ENCODE results near the gene TCF4. TPM values are rescaled to one million over a fixed set of nuclear protein-coding genes. Genes with fewer than 3 reads are reported as not detected.

TCF4 gene
- total and polyA plus RNA-seq, 2 of the 13 experiments (the other 11 are each of a cell fraction or from before 2014, with no cell fraction given): not detected

GRCh38 chr18:55415258-55415871, 172.6 kb downstream of the TCF4 start:
- Histone ChIP-seq H3K4me2 (ENCODE audit: low read depth, low read length) (no peak overlapping the region), H4K20me1 (ENCODE audit: insufficient read depth, low read length) (no peaks in the 10 kb centered on the region), H3K9me3 (ENCODE audit: low read length) (no peaks in the 10 kb centered on the region), H3K4me3 (replicated peaks in 1 of 3; ENCODE audit: insufficient read depth in 1 of 3, low read depth in 2 of 3, low read length in 3 of 3) (no peak overlapping the region), H3K27ac (ENCODE audit: extremely low read length, insufficient read depth, low read length) (no peak overlapping the region), H3K4me1 (ENCODE audit: insufficient read depth, low read length) (no peaks in the 10 kb centered on the region), H3K9ac (ENCODE audit: insufficient read depth, low read depth, low read length) (no peak overlapping the region), H3K36me3 (replicated peaks in 1 of 2; ENCODE audit: control insufficient read depth in 1 of 2, insufficient read depth in 2 of 2, low read length in 2 of 2) (no peaks in the 10 kb centered on the region), H3K79me2 (ENCODE audit: insufficient read depth, low read length) (no peaks in the 10 kb centered on the region), H2AFZ (ENCODE audit: low read length) (no peak overlapping the region), H3K27me3 (ENCODE audit: control insufficient read depth in 1 of 2, insufficient read depth in 2 of 2, low read length in 2 of 2) (no peaks in the 10 kb centered on the region)
- intact Hi-C loops (cut with micrococcal nuclease; ENCODE audit: unreplicated experiment) (loop anchor here (1.0 kb wide), 2 partner anchors 181 to 1161 kb away; no protein-coding TSS in a partner anchor), in situ Hi-C loops (cut with HindIII; ENCODE audit: extremely low pct_ligation_motif_present, low pct_unique_long_range_greater_than_20kb) (loop anchor here (5.0 kb wide), 1 partner anchor 1162 kb away; no protein-coding TSS in a partner anchor)
- WGBS (ENCODE audit: low lambda C conversion rate): 0% methylated on average over 6 of the region's 6 CpGs
- POLR2A ChIA-PET: no interaction called here
- ATAC-seq (peak; percentile 88), DNase-seq (ENCODE audit: low spot score) (peak; percentile 27), FAIRE-seq (peak; percentile 30)
- BruUV-seq (replicated peaks): no TSS peak
- CTCF ChIA-PET (ENCODE audit: low intra/inter-chr PET ratio, low total read pairs): interaction anchor here (3.4 kb wide), 1 partner anchor 1161 kb away, joined by 32 read pairs; no protein-coding TSS in a partner anchor
- TF ChIP-seq SP2 (CRISPR knock-in tag; IDR thresholded peaks at IDR 0.05) (no peak), IKZF1 (IDR thresholded peaks at IDR 0.05) (no peak), ELF1 (CRISPR knock-in tag; IDR thresholded peaks at IDR 0.05) (no peak), RAD21 (CRISPR knock-in tag; IDR thresholded peaks at IDR 0.05) (peak; percentile 41), STAG1 (CRISPR knock-in tag; IDR thresholded peaks at IDR 0.05) (peak; percentile 74), SMC3 (IDR thresholded peaks at IDR 0.05; ENCODE audit: low read length) (peak; percentile 79)
- TF ChIP-seq, protein P1, sequence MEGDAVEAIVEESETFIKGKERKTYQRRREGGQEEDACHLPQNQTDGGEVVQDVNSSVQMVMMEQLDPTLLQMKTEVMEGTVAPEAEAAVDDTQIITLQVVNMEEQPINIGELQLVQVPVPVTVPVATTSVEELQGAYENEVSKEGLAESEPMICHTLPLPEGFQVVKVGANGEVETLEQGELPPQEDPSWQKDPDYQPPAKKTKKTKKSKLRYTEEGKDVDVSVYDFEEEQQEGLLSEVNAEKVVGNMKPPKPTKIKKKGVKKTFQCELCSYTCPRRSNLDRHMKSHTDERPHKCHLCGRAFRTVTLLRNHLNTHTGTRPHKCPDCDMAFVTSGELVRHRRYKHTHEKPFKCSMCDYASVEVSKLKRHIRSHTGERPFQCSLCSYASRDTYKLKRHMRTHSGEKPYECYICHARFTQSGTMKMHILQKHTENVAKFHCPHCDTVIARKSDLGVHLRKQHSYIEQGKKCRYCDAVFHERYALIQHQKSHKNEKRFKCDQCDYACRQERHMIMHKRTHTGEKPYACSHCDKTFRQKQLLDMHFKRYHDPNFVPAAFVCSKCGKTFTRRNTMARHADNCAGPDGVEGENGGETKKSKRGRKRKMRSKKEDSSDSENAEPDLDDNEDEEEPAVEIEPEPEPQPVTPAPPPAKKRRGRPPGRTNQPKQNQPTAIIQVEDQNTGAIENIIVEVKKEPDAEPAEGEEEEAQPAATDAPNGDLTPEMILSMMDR (CRISPR knock-in tag; IDR thresholded peaks at IDR 0.05): peak; percentile 75

GRCh38 chr18:55414475-55414874, 173.5 kb downstream of the TCF4 start:
- Histone ChIP-seq H3K9me3 (ENCODE audit: low read length) (no peaks in the 10 kb centered on the region), H2AFZ (ENCODE audit: low read length) (no peak overlapping the region), H3K4me2 (ENCODE audit: low read depth, low read length) (no peak overlapping the region), H4K20me1 (ENCODE audit: insufficient read depth, low read length) (no peaks in the 10 kb centered on the region), H3K27me3 (ENCODE audit: control insufficient read depth in 1 of 2, insufficient read depth in 2 of 2, low read length in 2 of 2) (no peaks in the 10 kb centered on the region), H3K27ac (ENCODE audit: extremely low read length, insufficient read depth, low read length) (no peak overlapping the region), H3K36me3 (replicated peaks in 1 of 2; ENCODE audit: control insufficient read depth in 1 of 2, insufficient read depth in 2 of 2, low read length in 2 of 2) (no peaks in the 10 kb centered on the region), H3K4me3 (replicated peaks in 1 of 3; ENCODE audit: insufficient read depth in 1 of 3, low read depth in 2 of 3, low read length in 3 of 3) (no peak overlapping the region), H3K79me2 (ENCODE audit: insufficient read depth, low read length) (no peaks in the 10 kb centered on the region), H3K9ac (ENCODE audit: insufficient read depth, low read depth, low read length) (no peak overlapping the region), H3K4me1 (ENCODE audit: insufficient read depth, low read length) (no peaks in the 10 kb centered on the region)
- CTCF ChIA-PET (ENCODE audit: low intra/inter-chr PET ratio, low total read pairs): interaction anchor here (3.4 kb wide), 1 partner anchor 1162 kb away, joined by 32 read pairs; no protein-coding TSS in a partner anchor
- in situ Hi-C loops (cut with HindIII; ENCODE audit: extremely low pct_ligation_motif_present, low pct_unique_long_range_greater_than_20kb): no loop called here
- FAIRE-seq (no peak), DNase-seq (ENCODE audit: low spot score) (no peak), ATAC-seq (no peak)
- POLR2A ChIA-PET: no interaction called here
- intact Hi-C loops (cut with micrococcal nuclease; ENCODE audit: unreplicated experiment): no loop called here
- TF ChIP-seq PHF5A (CRISPR knock-in tag; IDR thresholded peaks at IDR 0.05; ENCODE audit: low read depth, unreplicated experiment): no peak
- TF ChIP-seq HNF1A (IDR thresholded peaks at IDR 0.05; ENCODE audit: low read depth): no peak
- TF ChIP-seq HNF1A (CRISPR knock-in tag; IDR thresholded peaks at IDR 0.05; ENCODE audit: borderline replicate concordance): no peak
- no peak for TF ChIP-seq ZNF83 (CRISPR knock-in tag; IDR thresholded peaks at IDR 0.05; ENCODE audit: borderline replicate concordance)
- BruUV-seq (replicated peaks): no TSS peak

Data from HepG2 (cell line).